Stomach (tissue), 4 donors: ENCODE results near the gene NLGN1.

Experiments used
- POLR2A ChIP-seq, 4 donors: fragments of 450-650 bp; IDR thresholded peaks; one replicate each; pipeline ENCODE4 v1.6.1; 2016; ENCODE audit warnings: antibody characterized with exemption in 4 of 4, control low read depth in 2 of 4, mild to moderate bottlenecking in 1 of 4, moderate library complexity in 1 of 4
- POLR2AphosphoS5 ChIP-seq, 3 donors: sonication (generic); formaldehyde crosslinking; IDR thresholded peaks; one replicate each; pipeline ENCODE4 v1.6.1; 2016; ENCODE audit warnings: antibody characterized with exemption in 3 of 3

DNA sequence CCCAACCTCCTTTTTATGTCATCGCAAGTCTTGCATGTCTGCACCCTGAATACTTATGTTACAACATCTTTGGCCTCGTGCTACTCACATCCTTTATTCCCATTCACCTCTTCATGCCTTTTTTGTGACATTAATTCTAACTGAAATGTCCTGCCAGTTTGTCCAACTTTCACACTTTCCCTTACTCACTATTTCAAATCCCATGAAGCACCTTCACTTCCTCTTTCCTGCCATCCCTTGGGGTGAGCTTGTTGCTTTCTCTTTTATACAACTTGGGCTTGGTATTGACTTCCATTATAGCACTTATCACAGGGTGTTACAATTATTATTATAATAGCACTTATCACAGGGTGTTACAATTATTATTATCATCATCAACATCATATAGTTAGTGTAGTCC is 496.3 kb downstream of the NLGN1 start:
- TF ChIP-seq POLR2AphosphoS5 (IDR thresholded peaks at IDR 0.05) (no peak), POLR2A (IDR thresholded peaks at IDR 0.05) (no peak)
